GM10266 (cell line): ENCODE results near the gene MRPL23.

Experiments
- DNase-seq: peaks from one replicate; pipeline ENCODE4 v3.0.0; 2012; ENCODE audit errors: extremely low spot score
- TF ChIP-seq, protein P1 (sequence below): IDR thresholded peaks from 2 replicates; pipeline ENCODE4 v1.5.1; 2012; ENCODE audit warnings: mild to moderate bottlenecking, low read depth; ENCODE audit not compliant: control insufficient read depth, insufficient read depth; ENCODE audit errors: missing control alignments

Gene MRPL23

DNA sequence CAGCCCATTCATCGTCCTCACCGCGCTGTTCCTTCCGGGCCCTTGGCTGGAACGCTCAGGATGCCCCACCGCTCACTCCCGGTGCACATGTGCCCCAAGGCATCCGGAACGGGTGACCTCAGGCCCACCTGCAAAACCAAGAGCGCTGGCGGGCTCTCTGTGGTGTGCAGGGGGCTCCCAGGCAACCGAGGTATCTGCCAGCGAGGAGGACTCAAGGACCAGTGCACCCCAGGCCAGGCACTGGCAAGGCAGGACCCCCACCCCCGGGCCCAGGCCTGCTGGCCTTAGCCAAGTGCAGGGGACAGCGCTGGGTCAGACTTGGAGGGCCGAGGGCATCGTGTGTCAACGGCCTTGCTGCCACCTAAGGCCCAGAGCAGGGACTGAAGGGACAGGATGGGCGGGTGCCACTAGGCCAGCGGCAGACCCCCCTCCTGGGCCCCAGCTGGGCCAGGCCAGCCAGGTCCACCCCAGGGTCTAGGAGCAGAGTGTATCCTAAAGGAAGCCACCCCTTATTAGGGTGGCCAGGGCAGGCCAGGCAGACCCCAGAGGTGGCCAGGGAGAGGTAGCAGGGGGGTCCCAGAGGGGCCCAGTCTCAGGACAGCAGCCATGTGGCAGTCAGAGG, 19.2 kb upstream of the MRPL23 start:
- TF ChIP-seq, protein P1, sequence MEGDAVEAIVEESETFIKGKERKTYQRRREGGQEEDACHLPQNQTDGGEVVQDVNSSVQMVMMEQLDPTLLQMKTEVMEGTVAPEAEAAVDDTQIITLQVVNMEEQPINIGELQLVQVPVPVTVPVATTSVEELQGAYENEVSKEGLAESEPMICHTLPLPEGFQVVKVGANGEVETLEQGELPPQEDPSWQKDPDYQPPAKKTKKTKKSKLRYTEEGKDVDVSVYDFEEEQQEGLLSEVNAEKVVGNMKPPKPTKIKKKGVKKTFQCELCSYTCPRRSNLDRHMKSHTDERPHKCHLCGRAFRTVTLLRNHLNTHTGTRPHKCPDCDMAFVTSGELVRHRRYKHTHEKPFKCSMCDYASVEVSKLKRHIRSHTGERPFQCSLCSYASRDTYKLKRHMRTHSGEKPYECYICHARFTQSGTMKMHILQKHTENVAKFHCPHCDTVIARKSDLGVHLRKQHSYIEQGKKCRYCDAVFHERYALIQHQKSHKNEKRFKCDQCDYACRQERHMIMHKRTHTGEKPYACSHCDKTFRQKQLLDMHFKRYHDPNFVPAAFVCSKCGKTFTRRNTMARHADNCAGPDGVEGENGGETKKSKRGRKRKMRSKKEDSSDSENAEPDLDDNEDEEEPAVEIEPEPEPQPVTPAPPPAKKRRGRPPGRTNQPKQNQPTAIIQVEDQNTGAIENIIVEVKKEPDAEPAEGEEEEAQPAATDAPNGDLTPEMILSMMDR: no peak
- DNase-seq: peak; percentile 24

- TF ChIP-seq, protein P1: no peak
- peak; percentile 39 for DNase-seq
These were observed 18.7 kb upstream of the MRPL23 start for GRCh38 chr11:1928470-1928890.

- DNase-seq: no peak
- TF ChIP-seq, protein P1: no peak
These were observed 18.1 kb upstream of the MRPL23 start for GRCh38 chr11:1928891-1929541.

DNA sequence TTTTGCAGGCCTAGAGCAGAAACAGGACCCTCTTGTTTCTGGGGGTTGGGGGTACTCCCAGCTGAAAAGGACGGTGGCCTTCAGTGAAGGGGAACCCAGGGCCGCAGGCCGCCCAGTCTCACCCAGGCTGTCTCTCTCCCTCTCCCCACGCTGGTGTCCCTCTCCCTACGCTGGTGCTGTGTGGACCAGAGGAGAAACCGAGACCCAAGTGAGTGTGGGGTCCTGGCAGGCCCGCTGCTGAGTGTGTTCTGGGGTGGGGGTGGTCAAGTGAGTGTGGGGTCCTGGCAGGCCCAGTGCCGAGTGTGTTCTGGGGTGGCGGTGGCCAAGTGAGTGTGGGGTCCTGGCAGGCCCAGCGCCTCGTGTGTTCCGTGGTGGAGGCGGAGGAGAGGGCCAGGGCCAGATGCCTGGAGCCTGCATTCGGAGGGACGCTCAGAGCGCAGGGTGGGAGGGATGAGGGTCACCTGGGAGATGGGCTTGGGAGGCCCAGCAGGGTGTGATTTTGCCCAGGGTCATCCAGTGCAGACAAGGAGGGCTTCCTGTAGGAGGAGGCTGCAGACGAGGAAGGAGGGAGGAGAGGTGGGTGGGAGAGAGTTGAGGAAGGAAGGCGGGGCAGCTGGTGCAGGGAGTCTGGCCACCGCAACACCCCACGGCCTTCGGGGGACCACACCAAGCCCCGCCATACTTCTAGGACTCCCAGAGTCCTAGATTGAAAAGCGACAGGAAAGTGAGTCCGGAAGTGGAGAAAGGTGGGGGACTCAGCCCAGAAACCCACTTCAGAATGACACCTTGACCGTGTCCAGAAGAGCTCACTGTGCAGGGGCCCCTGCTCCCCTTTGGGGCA, 17.3 kb upstream of the MRPL23 start:
- TF ChIP-seq, protein P1: no peak

GRCh38 chr11:1930462-1930830, 16.7 kb upstream of the MRPL23 start:
- TF ChIP-seq, protein P1: no peak
- no peak for DNase-seq

More for the DNA sequence above, 17.3 kb upstream of the MRPL23 start:
- no peak for DNase-seq

GRCh38 chr11:1931341-1932104, 15.6 kb upstream of the MRPL23 start:
- DNase-seq: no peak

More at GRCh38 chr11:1931341-1932104, 15.6 kb upstream of the MRPL23 start:
- TF ChIP-seq, protein P1: no peak
